Inflammatory macrophage (primary cell): ENCODE results near the gene CLIC6.
A peak's percentile ranks its signal among the peaks of the same experiment; 100 is the strongest.
"Not testable (repeated sequence)": the region's sequence is repeated elsewhere in the genome, so short reads cannot be mapped to it uniquely, and the experiment has no call there.

ENCODE experiments used
- DNase-seq, 2 donors: peaks; one replicate each; pipeline ENCODE4 v3.0.0-alpha.2; 2020 to 2022

CLIC6 gene

GRCh38 chr21:34653522-34653921 lies 15.3 kb upstream of the CLIC6 start:
- no peak for DNase-seq

DNA sequence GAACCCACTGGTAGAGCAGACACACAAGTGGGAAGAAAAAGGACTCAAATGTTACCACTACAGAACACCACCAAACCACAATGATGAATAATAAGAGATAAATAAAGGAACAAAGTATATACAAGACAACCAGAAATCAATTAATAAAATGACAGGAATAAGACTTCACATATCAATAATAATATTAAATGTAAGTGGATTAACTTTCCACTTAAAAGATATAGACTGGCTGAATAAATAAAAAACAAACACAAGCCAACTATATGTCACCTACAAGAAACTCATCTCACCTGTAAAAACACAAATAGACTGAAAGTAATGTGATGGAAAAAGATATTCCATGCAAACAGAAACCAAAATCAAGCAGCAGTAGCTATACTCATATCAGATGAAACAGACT lies 6.9 kb upstream of the CLIC6 start:
- DNase-seq: no peak

DNA sequence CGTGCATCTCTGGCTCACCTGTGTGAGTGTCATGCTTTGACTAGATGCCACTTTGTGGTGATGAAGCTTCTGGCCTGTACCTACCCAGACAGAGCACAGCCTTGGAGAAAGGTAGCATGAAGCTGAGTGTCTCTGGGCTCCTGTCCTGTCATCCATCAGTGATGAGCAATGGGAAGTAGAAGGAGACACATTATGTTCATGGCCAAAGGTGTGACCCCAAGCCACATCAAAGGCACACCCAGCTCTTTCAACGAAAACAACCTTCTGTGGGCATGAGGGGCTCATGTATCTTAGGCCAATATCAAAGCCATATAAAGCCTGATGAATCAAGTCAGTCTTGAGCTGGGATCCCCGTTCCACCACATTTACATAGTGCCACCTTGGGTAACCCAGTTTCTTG lies 1.0 kb upstream of the CLIC6 start:
- DNase-seq: no peak

- DNase-seq: no peak
These were observed 520 bp downstream of the CLIC6 start for GRCh38 chr21:34669149-34669879.

GRCh38 chr21:34669880-34670219 lies 1.1 kb downstream of the CLIC6 start:
- DNase-seq: not testable (repeated sequence)

- DNase-seq: no peak
These were observed 1.6 kb downstream of the CLIC6 start for GRCh38 chr21:34670220-34670961.

DNA sequence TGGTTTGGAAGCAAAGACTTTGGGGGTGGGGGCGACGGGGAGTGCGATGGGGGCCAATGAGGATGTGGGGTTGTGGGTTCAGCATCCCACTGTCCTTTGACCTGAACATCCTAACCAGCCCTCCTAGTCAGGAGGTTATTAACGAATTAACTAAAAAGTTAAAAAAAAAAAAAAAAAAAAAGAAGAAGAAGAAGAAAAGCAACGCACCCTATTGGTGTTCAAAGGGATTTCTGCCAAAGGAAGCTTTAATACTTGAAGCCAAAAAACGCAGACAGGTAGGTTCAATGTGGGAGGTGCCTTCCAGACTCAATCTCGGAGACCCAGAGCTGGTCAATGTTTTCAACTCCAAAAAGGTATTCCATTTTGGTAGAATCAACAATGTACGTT lies 2.2 kb downstream of the CLIC6 start:
- no peak for DNase-seq

GRCh38 chr21:34671462-34671861 lies 2.7 kb downstream of the CLIC6 start:
- DNase-seq: no peak

DNA sequence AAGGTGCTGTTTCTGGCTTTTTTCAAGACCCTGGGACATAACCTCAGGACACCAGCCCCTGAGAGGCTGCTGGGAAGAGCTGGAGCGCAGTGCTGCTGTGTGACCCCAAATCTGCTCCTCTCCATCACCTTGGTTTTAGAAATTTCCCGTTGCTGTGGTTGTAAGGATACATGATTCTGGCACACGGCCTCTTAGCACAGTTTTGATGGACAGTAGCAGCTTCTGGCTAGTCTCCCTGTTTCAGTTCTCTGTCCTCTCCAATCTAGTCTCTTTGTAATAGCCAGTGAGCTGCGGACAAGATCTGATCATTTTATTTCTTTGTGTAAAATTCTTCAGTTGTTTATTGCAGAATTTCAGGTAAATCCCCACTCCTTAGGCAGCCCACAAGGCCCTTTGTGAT lies 3.1 kb downstream of the CLIC6 start:
- no peak for DNase-seq

DNA sequence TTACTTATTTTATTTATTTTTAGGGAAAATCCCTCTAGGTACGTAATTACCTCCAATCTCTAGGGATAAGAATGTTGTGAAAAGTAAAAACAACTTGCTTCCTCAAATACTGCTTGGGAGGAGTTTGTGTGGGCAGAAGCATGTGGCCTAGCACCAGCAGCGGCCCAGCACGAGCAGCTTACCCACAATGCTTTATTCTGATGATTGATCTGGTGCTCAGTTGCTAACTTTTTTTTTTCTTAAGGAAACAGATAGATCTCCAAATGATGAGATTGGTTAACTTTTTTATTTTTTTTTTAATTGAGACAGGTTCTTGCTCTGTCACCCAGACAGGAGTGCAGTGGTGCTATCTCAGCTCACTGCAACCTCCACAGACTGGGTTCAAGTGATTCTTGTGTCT lies 4.2 kb downstream of the CLIC6 start:
- DNase-seq: peak; percentile 64 to 82

DNA sequence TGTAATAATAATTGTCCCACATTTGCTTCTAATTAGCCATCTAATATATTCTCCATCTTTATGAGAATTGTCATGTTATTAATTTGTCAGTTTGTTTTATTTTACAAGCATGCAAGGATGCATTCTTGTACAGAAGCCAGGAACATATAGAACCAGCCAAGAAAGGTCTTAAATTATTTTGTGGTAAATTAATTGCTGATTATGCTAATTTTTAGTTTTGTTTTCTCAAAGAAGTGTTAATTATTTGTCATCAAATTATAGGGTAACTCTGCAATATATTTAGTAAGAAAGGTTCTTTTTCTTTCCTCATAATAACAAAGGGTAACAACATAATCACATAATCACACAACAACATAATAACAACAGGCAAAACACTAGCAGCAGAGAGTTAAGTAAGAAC lies 5.7 kb downstream of the CLIC6 start:
- DNase-seq: no peak

DNA sequence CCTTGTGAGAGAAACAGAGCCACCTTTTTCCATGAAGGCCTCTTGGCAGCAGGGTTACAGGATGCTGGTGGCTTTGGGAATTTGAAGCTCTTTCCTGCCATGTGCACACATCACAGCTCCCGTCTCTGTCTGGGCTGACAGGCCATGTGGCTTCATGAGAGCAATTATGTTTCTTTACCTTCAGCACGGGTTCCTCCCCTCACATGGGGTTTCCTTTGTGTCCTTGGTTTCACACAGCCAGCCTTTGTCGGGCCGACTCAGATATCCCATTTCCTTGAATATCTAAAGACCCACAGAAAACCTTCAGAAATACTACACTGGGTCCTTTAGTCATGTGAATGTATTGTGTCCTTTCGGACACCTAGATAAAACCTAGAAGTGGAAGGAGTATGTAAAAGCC lies 7.1 kb downstream of the CLIC6 start:
- no peak for DNase-seq

- peak; percentile 82 to 87 for DNase-seq
These were observed 10.3 kb downstream of the CLIC6 start for GRCh38 chr21:34679051-34679450.

DNA sequence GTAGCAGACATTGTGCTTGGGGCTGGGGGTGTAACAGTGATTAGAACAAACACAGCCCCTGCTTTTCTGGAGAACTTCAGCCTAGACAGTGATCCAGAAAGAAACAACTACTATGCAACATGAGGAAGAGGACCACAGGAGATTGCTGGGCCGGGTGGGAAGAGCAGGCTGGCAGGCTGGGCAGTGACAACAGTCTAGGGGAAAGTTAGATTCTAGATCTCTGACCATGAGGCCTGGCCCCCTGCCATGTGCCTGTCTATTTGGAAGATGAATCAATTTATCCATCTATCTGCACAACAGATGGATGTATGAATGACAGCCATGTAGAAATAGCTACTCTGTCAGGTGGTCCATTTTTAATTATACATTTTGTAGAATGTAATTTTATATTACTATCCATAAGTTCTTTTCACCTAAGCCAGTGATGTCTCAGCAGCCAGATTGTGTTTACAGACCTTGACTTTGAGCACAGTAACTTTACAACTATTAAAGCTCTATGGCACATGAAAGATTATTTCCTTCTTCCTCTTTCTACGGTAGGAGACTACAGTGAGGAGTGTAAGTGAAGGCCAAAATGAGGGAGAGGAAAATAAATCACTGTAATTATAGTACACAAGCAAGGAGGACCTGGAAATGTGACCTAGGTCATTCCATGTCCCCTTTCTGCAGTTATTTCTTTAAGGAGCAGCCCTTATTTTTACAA lies 15.5 kb downstream of the CLIC6 start:
- DNase-seq: no peak

DNA sequence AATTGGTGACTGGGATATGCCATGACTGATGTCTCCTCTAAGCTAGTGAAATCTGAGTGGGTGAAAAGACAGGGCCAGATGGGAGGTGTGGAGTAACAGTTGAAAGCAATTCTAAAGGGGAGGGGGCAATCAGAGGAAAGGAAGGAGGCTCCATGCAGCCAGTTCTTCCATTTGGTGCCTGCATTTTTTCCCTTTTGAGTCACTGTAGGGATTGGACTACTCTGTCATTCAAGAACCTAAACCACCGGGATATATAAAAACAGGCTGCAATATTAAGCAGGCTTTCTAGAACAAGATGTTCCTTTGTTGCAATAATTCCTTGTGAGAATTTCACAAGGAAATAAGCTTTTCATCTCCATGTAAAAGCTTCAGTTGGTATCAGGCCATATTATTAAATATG lies 18.3 kb downstream of the CLIC6 start:
- no peak for DNase-seq

- no peak for DNase-seq
These were observed 19.0 kb downstream of the CLIC6 start for GRCh38 chr21:34687745-34688144.

- DNase-seq: peak in 1 of 2 donors; percentile 19
These were observed 19.4 kb downstream of the CLIC6 start for GRCh38 chr21:34688145-34688544.

DNA sequence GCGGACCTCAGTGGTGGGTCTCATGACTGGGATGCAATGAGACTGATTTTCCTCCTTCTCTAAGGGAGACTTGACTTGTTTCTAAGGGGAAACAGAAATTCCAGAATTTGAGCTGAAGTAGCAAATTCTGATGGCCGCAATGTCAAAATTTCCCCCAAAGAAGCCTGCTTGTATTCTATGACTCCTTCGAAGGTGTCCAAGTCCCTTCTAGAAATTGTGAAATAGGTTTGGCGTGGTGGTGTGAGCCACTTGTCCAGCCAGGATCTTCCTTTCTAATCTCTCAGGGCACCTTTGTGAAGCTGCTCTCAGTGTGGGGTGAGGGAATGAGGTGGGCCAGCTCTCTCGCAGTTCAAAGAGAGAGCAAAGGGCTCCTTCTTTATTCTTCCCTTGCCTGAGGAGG lies 19.9 kb downstream of the CLIC6 start:
- DNase-seq: no peak

GRCh38 chr21:34690041-34690792 lies 21.4 kb downstream of the CLIC6 start:
- no peak for DNase-seq

GRCh38 chr21:34690793-34691175 lies 22.0 kb downstream of the CLIC6 start:
- DNase-seq: no peak

GRCh38 chr21:34691390-34692032 lies 22.7 kb downstream of the CLIC6 start:
- DNase-seq: no peak

GRCh38 chr21:34692458-34693020 lies 23.7 kb downstream of the CLIC6 start:
- DNase-seq: no peak
